IMR-90 (cell line): ENCODE data around the gene PIK3R3. TPM values are rescaled to one million over a fixed set of nuclear protein-coding genes. Genes with fewer than 3 reads are reported as not detected.

ENCODE experiments used
- ATAC-seq: fragments of 200-7000 bp; cut with Tn5 transposase; 2 replicates; pipeline ENCODE4 v1.9.1; 2020; ENCODE audit warnings: low read depth, mild to moderate bottlenecking, moderate library complexity
- BruUV-seq: library from RNA; stranded (reverse); fragments of 400-500 nt; replicated peaks from 2 replicates; lab custom pipeline; 2021; lab: Mats Ljungman, UMichigan
- CTCF ChIA-PET: fragments of 300-600 bp; formaldehyde crosslinking; extraction: SDS; loops from one replicate; lab custom pipeline; 2021; ENCODE audit warnings: antibody characterized with exemption; lab: Yijun Ruan, JAX
- POLR2A ChIA-PET: fragments of 300-600 bp; sonication (Branson Sonifier 250); formaldehyde crosslinking; loops from one replicate; lab custom pipeline; 2022; ENCODE audit warnings: antibody characterized with exemption; ENCODE audit not compliant: unreplicated experiment; lab: Charles Lee
- DNase-seq: peaks from one replicate; pipeline ENCODE4 v3.0.0; 2013
- H2AFZ ChIP-seq: replicated peaks from 2 replicates; pipeline ENCODE3; 2013; ENCODE audit warnings: low read length, mild to moderate bottlenecking; ENCODE audit not compliant: poor library complexity
- H2AK5ac ChIP-seq: 2 replicates; pipeline ENCODE4 v1.6.1; 2013; ENCODE audit warnings: low read depth, low read length, inconsistent platforms
- H2AK9ac ChIP-seq: replicated peaks from 2 replicates; pipeline ENCODE3; 2013; ENCODE audit warnings: mild to moderate bottlenecking, low read depth, low read length, moderate library complexity; ENCODE audit not compliant: poor library complexity
- H2BK120ac ChIP-seq: 2 replicates; pipeline ENCODE4 v1.6.1; 2013; ENCODE audit warnings: low read depth, low read length, inconsistent platforms
- H2BK15ac ChIP-seq: 3 replicates; pipeline ENCODE4 v1.6.1; 2013; ENCODE audit warnings: low read depth, low read length, inconsistent platforms
- H2BK20ac ChIP-seq: 2 replicates; pipeline ENCODE4 v1.6.1; 2013; ENCODE audit warnings: low read depth, mild to moderate bottlenecking, inconsistent platforms, low read length, moderate library complexity
- H2BK5ac ChIP-seq: 2 replicates; pipeline ENCODE4 v1.6.1; 2013; ENCODE audit warnings: mild to moderate bottlenecking, low read depth, low read length, inconsistent platforms; ENCODE audit not compliant: poor library complexity, severe bottlenecking
- H3K14ac ChIP-seq: replicated peaks from 2 replicates; pipeline ENCODE4 v1.6.1; 2013; ENCODE audit warnings: low read depth, low read length, inconsistent platforms
- H3K18ac ChIP-seq: 2 replicates; pipeline ENCODE4 v1.6.1; 2013; ENCODE audit warnings: low read depth, low read length, control low read depth
- H3K23ac ChIP-seq: 2 replicates; pipeline ENCODE4 v1.6.1; 2013; ENCODE audit warnings: low read depth, low read length, inconsistent platforms
- H3K27ac ChIP-seq: 2 replicates; pipeline ENCODE4 v1.5.1; 2013; ENCODE audit warnings: mild to moderate bottlenecking, control low read depth, low read length; ENCODE audit not compliant: insufficient read depth
- H3K27me3 ChIP-seq: 2 replicates; pipeline ENCODE4 v1.6.1; 2013; ENCODE audit warnings: low read length; ENCODE audit not compliant: control insufficient read depth, insufficient read depth
- H3K36me3 ChIP-seq: 2 replicates; pipeline ENCODE4 v1.6.1; 2013; ENCODE audit warnings: low read length, mixed read lengths; ENCODE audit not compliant: control insufficient read depth, insufficient read depth
- H3K4ac ChIP-seq: 2 replicates; pipeline ENCODE4 v1.6.1; 2013; ENCODE audit warnings: low read depth, low read length, inconsistent platforms
- H3K4me1 ChIP-seq: 2 replicates; pipeline ENCODE4 v1.6.1; 2013; ENCODE audit warnings: low read length, mixed read lengths; ENCODE audit not compliant: control insufficient read depth, insufficient read depth
- H3K4me2 ChIP-seq: 2 replicates; pipeline ENCODE4 v1.6.1; 2013; ENCODE audit warnings: low read depth, mild to moderate bottlenecking, control low read depth, low read length, moderate library complexity
- H3K4me3 ChIP-seq: 2 replicates; pipeline ENCODE4 v1.5.1; 2013; ENCODE audit warnings: low read depth, mild to moderate bottlenecking, control low read depth, low read length, moderate library complexity; ENCODE audit not compliant: insufficient read depth
- H3K56ac ChIP-seq: 2 replicates; pipeline ENCODE4 v1.6.1; 2013; ENCODE audit warnings: low read length, inconsistent platforms; ENCODE audit not compliant: insufficient read depth; ENCODE audit errors: extremely low read depth
- H3K79me1 ChIP-seq, 2 experiments: 2 replicates each; pipeline ENCODE4 v1.6.1; 2013; ENCODE audit warnings: low read length in 2 of 2, inconsistent platforms in 1 of 2, low read depth in 1 of 2
- H3K9ac ChIP-seq: 2 replicates; pipeline ENCODE4 v1.6.1; 2013; ENCODE audit warnings: low read depth, low read length, control low read depth
- H3K9me1 ChIP-seq: 2 replicates; pipeline ENCODE4 v1.6.1; 2013; ENCODE audit warnings: low read length, inconsistent platforms; ENCODE audit not compliant: insufficient read depth
- H3K9me3 ChIP-seq: 2 replicates; pipeline ENCODE4 v1.6.1; 2013; ENCODE audit warnings: low read length; ENCODE audit not compliant: control insufficient read depth, insufficient read depth
- H4K20me1 ChIP-seq: 2 replicates; pipeline ENCODE4 v1.6.1; 2013; ENCODE audit warnings: low read length, inconsistent platforms; ENCODE audit not compliant: insufficient read depth
- H4K5ac ChIP-seq: 2 replicates; pipeline ENCODE4 v1.6.1; 2013; ENCODE audit warnings: mild to moderate bottlenecking, low read depth, low read length, control low read depth
- H4K8ac ChIP-seq, 2 experiments: 2 replicates each; pipeline ENCODE4 v1.6.1; 2013; ENCODE audit warnings: low read depth in 2 of 2, low read length in 2 of 2, control low read depth in 1 of 2, inconsistent platforms in 1 of 2
- H4K91ac ChIP-seq: 2 replicates; pipeline ENCODE4 v1.6.1; 2013; ENCODE audit warnings: low read depth, low read length, inconsistent platforms; ENCODE audit not compliant: insufficient read depth
- CEBPB ChIP-seq: IDR thresholded peaks from 2 replicates; pipeline ENCODE4 v1.6.1; 2012; ENCODE audit warnings: low read depth, low read length, improper control_type of control experiment
- MXI1 ChIP-seq: IDR thresholded peaks from 2 replicates; pipeline ENCODE4 v1.6.1; 2012; ENCODE audit warnings: low read depth, mild to moderate bottlenecking, low read length, moderate library complexity, borderline replicate concordance
- NFE2L2 ChIP-seq: fragments of 150-350 bp; IDR thresholded peaks from 2 replicates; pipeline ENCODE4 v1.6.1; 2016; ENCODE audit warnings: low read depth, mild to moderate bottlenecking, low read length
- POLR2A ChIP-seq: IDR thresholded peaks from 2 replicates; pipeline ENCODE4 v1.6.1; 2012; ENCODE audit warnings: mild to moderate bottlenecking, low read depth, low read length
- RAD21 ChIP-seq: IDR thresholded peaks from 2 replicates; pipeline ENCODE4 v1.6.1; 2012; ENCODE audit warnings: low read length, improper control_type of control experiment
- WGBS, 2 experiments: methylation state at CpG; one replicate each; pipeline versions ENCODE4 v1.1.5 to v1.1.7; 2013; ENCODE audit warnings: missing lambda C conversion rate in 2 of 2; ENCODE audit not compliant: insufficient read length in 1 of 2; ENCODE audit errors: extremely low coverage in 2 of 2; 5-methylcytosine and 5-hydroxymethylcytosine counted together
- dilution Hi-C: fragments of 300-500 bp; cut with HindIII; formaldehyde crosslinking; loops from one replicate; pipeline ENCODE4 v1.14.3; 2018; ENCODE audit warnings: low sequenced_read_pairs; ENCODE audit not compliant: unreplicated experiment
- in situ Hi-C: fragments of 300-500 bp; cut with MboI; formaldehyde crosslinking; loops from 3 replicates; pipeline ENCODE4 v1.14.3; 2019; ENCODE audit warnings: low sequenced_read_pairs, inconsistent platforms, mixed read lengths
- intact Hi-C: fragments of 100-400 bp; cut with micrococcal nuclease; formaldehyde crosslinking; loops from 2 replicates; pipeline ENCODE4 v1.10.0; 2022
- polyA plus RNA-seq, 3 experiments: library from polyadenylated mRNA; depleted of rRNA; stranded (reverse); fragments of >200 nt; gene quantifications; 2 replicates each; pipeline ENCODE4 v1.2.3, GENCODE V29; 2012; ENCODE audit warnings: low replicate concordance in 1 of 3
- total RNA-seq: library from RNA; depleted of rRNA; stranded (reverse); fragments of >200 nt; gene quantifications from 2 replicates; pipeline ENCODE4 v1.2.3, GENCODE V29; 2012

The PIK3R3 gene
- total and polyA plus RNA-seq, 2 of the 4 experiments (the other 2 are of a cell fraction) = 5.3 to 9.9 TPM

- BruUV-seq = no TSS peak
- Histone ChIP-seq H3K79me1 (no peaks in the 10 kb centered on the region), H3K27ac (no peak overlapping the region), H3K4me3 (no peak overlapping the region), H3K4ac (no peak overlapping the region), H2BK15ac (no peak overlapping the region), H3K56ac (no peak overlapping the region), H4K8ac (no peak overlapping the region), H3K23ac (no peak overlapping the region), H3K27me3 (peaks cover 16% of the 10 kb centered on the region), H3K4me1 (peaks cover 5% of the 10 kb centered on the region), H2BK20ac (no peak overlapping the region), H2AFZ (peak overlapping the region; percentile 72), H2AK5ac (peak overlapping the region; percentile 38; the same call in 1 of the 2 replicates), H3K36me3 (no peaks in the 10 kb centered on the region), H3K9me3 (no peaks in the 10 kb centered on the region), H3K9ac (no peak overlapping the region), H3K18ac (no peak overlapping the region), H3K14ac (peak overlapping the region; percentile 54; the same call in 1 of the 2 replicates), H4K5ac (no peak overlapping the region), H2BK5ac (no peak overlapping the region), H3K4me2 (no peak overlapping the region), H4K20me1 (no peaks in the 10 kb centered on the region), H2AK9ac (peak overlapping the region; percentile 12), H4K91ac (no peak overlapping the region), H3K9me1 (peaks cover 9% of the 10 kb centered on the region), H2BK120ac (no peak overlapping the region)
- ChIA-PET POLR2A (no interaction called here), CTCF (interaction anchor here (0.6 to 1.2 kb wide), 2 partner anchors 16 to 86 kb away, joined by 3 to 4 read pairs; no protein-coding TSS in a partner anchor)
- intact Hi-C loops (no loop called here), in situ Hi-C loops (no loop called here), dilution Hi-C loops (no loop called here)
- peak; percentile 54 for ATAC-seq
- TF ChIP-seq POLR2A = no peak
- TF ChIP-seq NFE2L2 = no peak
- TF ChIP-seq CEBPB = no peak
- TF ChIP-seq RAD21 = peak; percentile 2; the same call in 1 of the 2 replicates
- TF ChIP-seq MXI1 = no peak
- WGBS, 2 experiments = no CpG with 5 or more reads among the region's 4 CpGs
- peak; percentile 61 for DNase-seq
Measured at GRCh38 chr1:46173361-46173856, 41.0 kb upstream of the PIK3R3 start.
